Measurements from ENCODE around the gene UBAP2L. TPM values are rescaled to one million over a fixed set of nuclear protein-coding genes. Genes with fewer than 3 reads are reported as not detected.

Gene UBAP2L
- 10 to 100 TPM; 23.7 to 81.6 (median 47.4) TPM for polyA plus RNA-seq (ENCODE audit: low read depth in 6 of 6)

GRCh38 chr1:154220071-154220969, at the start of gene UBAP2L:
TSS of gene UBAP2L (plus strand) at chr1:154220955. CDS start at chr1:154225124, 4,169 bp downstream.
- Mint-ChIP-seq H3K4me1 (peaks cover 49 to 79% (median 58%) of the 10 kb centered on the region in 3 donors), H3K9me3 (no peaks in the 10 kb centered on the region), H3K36me3 (peaks cover 5 to 6% of the 10 kb centered on the region in 2 donors), H3K27me3 (no peaks in the 10 kb centered on the region), H3K27ac (peak within 1 kb of the TSS; percentile 99 to 100 (median 100)), H3K4me3 (peak within 1 kb of the TSS; percentile 86 to 100 (median 98))
- DNase-seq (peak; percentile 99), ATAC-seq (ENCODE audit: low read depth in 2 of 2) (peak; percentile 83 to 84)

GRCh38 chr1:154171223-154171583, 49.6 kb upstream of the UBAP2L start:
- Mint-ChIP-seq H3K27me3 (no peaks in the 10 kb centered on the region), H3K4me3 (no peak overlapping the region), H3K9me3 (no peaks in the 10 kb centered on the region), H3K36me3 (peaks cover 27 to 58% of the 10 kb centered on the region in 2 donors), H3K27ac (peak overlapping the region in 2 of 6 donors; percentile 78 to 89), H3K4me1 (peaks cover 12 to 21% (median 18%) of the 10 kb centered on the region in 3 donors)
- DNase-seq (no peak), ATAC-seq (ENCODE audit: low read depth in 2 of 2) (no peak)

GRCh38 chr1:154171880-154172279, 48.9 kb upstream of the UBAP2L start:
- Mint-ChIP-seq H3K36me3 (peaks cover 27 to 59% of the 10 kb centered on the region in 2 donors), H3K9me3 (no peaks in the 10 kb centered on the region), H3K27ac (peak overlapping the region in 3 of 6 donors; percentile 76 to 89 (median 78)), H3K4me3 (peak overlapping the region in 1 of 8 donors; percentile 61), H3K4me1 (peaks cover 17 to 26% (median 25%) of the 10 kb centered on the region in 3 donors), H3K27me3 (no peaks in the 10 kb centered on the region)
- ATAC-seq (ENCODE audit: low read depth in 2 of 2) (no peak), DNase-seq (no peak)

- ATAC-seq (ENCODE audit: low read depth in 2 of 2) (no peak), DNase-seq (no peak)
- Mint-ChIP-seq H3K9me3 (no peaks in the 10 kb centered on the region), H3K27me3 (no peaks in the 10 kb centered on the region), H3K4me3 (no peak overlapping the region), H3K27ac (no peak overlapping the region), H3K36me3 (peaks cover 21 to 39% of the 10 kb centered on the region in 2 donors), H3K4me1 (peaks cover 38 to 53% (median 50%) of the 10 kb centered on the region in 3 donors)
These were observed 46.1 kb upstream of the UBAP2L start for GRCh38 chr1:154174654-154175053.

GRCh38 chr1:154176337-154176736, 44.4 kb upstream of the UBAP2L start:
- Mint-ChIP-seq H3K36me3 (peaks cover 8 to 22% of the 10 kb centered on the region in 2 donors), H3K27me3 (no peaks in the 10 kb centered on the region), H3K4me3 (peak overlapping the region in 3 of 8 donors; percentile 8 to 30 (median 18)), H3K4me1 (peaks cover 49 to 64% (median 63%) of the 10 kb centered on the region in 3 donors), H3K27ac (peak overlapping the region; percentile 3 to 93 (median 72)), H3K9me3 (no peaks in the 10 kb centered on the region)
- DNase-seq, result no peak
- no peak for ATAC-seq (ENCODE audit: low read depth in 2 of 2)

GRCh38 chr1:154178013-154178412, 42.7 kb upstream of the UBAP2L start:
- peaks cover 58 to 69% (median 69%) of the 10 kb centered on the region in 3 donors for H3K4me1 Mint-ChIP-seq
- peaks cover 3 to 10% of the 10 kb centered on the region in 2 donors for H3K36me3 Mint-ChIP-seq
- peak overlapping the region; percentile 3 to 100 (median 62) for H3K4me3 Mint-ChIP-seq
- H3K27me3 Mint-ChIP-seq, result no peaks in the 10 kb centered on the region
- no peaks in the 10 kb centered on the region for H3K9me3 Mint-ChIP-seq
- DNase-seq (no peak), ATAC-seq (ENCODE audit: low read depth in 2 of 2) (no peak)
- peak overlapping the region; percentile 40 to 93 (median 82) for H3K27ac Mint-ChIP-seq

GRCh38 chr1:154178911-154179811, 41.6 kb upstream of the UBAP2L start:
- DNase-seq (no peak), ATAC-seq (ENCODE audit: low read depth in 2 of 2) (no peak)
- Mint-ChIP-seq H3K27ac (peak overlapping the region; percentile 93 to 100 (median 98)), H3K36me3 (peaks cover 4 to 14% of the 10 kb centered on the region in 2 donors), H3K4me3 (peak overlapping the region; percentile 40 to 100 (median 100)), H3K4me1 (peaks cover 64 to 76% (median 76%) of the 10 kb centered on the region in 3 donors), H3K27me3 (no peaks in the 10 kb centered on the region), H3K9me3 (no peaks in the 10 kb centered on the region)

GRCh38 chr1:154179946-154180687, 40.6 kb upstream of the UBAP2L start:
- no peaks in the 10 kb centered on the region for H3K27me3 Mint-ChIP-seq
- H3K4me1 Mint-ChIP-seq, result peaks cover 64 to 76% (median 76%) of the 10 kb centered on the region in 3 donors
- H3K36me3 Mint-ChIP-seq, result peaks cover 4 to 14% of the 10 kb centered on the region in 2 donors
- peak overlapping the region; percentile 97 to 100 (median 100) for H3K4me3 Mint-ChIP-seq
- no peaks in the 10 kb centered on the region for H3K9me3 Mint-ChIP-seq
- DNase-seq, result peak; percentile 68
- H3K27ac Mint-ChIP-seq, result peak overlapping the region; percentile 93 to 100 (median 98)
- ATAC-seq (ENCODE audit: low read depth in 2 of 2), result peak; percentile 68 to 71

- ATAC-seq (ENCODE audit: low read depth in 2 of 2), result peak; percentile 20 to 32
- no peaks in the 10 kb centered on the region for H3K9me3 Mint-ChIP-seq
- peaks cover 51 to 64% (median 62%) of the 10 kb centered on the region in 3 donors for H3K4me1 Mint-ChIP-seq
- H3K27ac Mint-ChIP-seq, result peak overlapping the region; percentile 93 to 100 (median 100)
- DNase-seq, result no peak
- peaks cover 0 to 1% (median 0%) of the 10 kb centered on the region in 3 donors for H3K27me3 Mint-ChIP-seq
- H3K36me3 Mint-ChIP-seq, result peaks cover 4 to 9% of the 10 kb centered on the region in 2 donors
- H3K4me3 Mint-ChIP-seq, result peak overlapping the region; percentile 97 to 100 (median 100)
These were observed 38.8 kb upstream of the UBAP2L start for GRCh38 chr1:154181944-154182343.

- H3K27me3 Mint-ChIP-seq, result peaks cover 0 to 6% (median 0%) of the 10 kb centered on the region in 3 donors
- peak; percentile 8 to 9 for ATAC-seq (ENCODE audit: low read depth in 2 of 2)
These were observed 38.3 kb upstream of the UBAP2L start for GRCh38 chr1:154182344-154183045.

GRCh38 chr1:154183046-154183915, 37.5 kb upstream of the UBAP2L start:
- H3K27me3 Mint-ChIP-seq, result peaks cover 0 to 13% (median 0%) of the 10 kb centered on the region in 3 donors
- peak; percentile 78 to 81 for ATAC-seq (ENCODE audit: low read depth in 2 of 2)
- no peaks in the 10 kb centered on the region for H3K9me3 Mint-ChIP-seq
- peak overlapping the region; percentile 97 to 100 (median 100) for H3K4me3 Mint-ChIP-seq
- H3K36me3 Mint-ChIP-seq, result peaks cover 4 to 9% of the 10 kb centered on the region in 2 donors
- DNase-seq, result peak; percentile 91
- peaks cover 38 to 50% (median 49%) of the 10 kb centered on the region in 3 donors for H3K4me1 Mint-ChIP-seq
- peak overlapping the region; percentile 93 to 100 (median 100) for H3K27ac Mint-ChIP-seq

More at GRCh38 chr1:154182344-154183045, 38.3 kb upstream of the UBAP2L start:
- Mint-ChIP-seq H3K9me3 (no peaks in the 10 kb centered on the region), H3K36me3 (peaks cover 4 to 9% of the 10 kb centered on the region in 2 donors), H3K4me3 (peak overlapping the region; percentile 97 to 100 (median 100)), H3K27ac (peak overlapping the region; percentile 93 to 100 (median 100)), H3K4me1 (peaks cover 46 to 58% (median 57%) of the 10 kb centered on the region in 3 donors)
- peak; percentile 57 for DNase-seq

Data from naive B cell (primary cell).